CD4-positive, alpha-beta T cell treated with Interleukin-4 for 1 hour (primary cell): ENCODE results near the gene PXT1.

ENCODE experiments used
- DNase-seq, 2 donors: peaks; one replicate each; pipeline ENCODE4 v3.0.0-alpha.2; 2020 to 2022

The PXT1 gene

DNA sequence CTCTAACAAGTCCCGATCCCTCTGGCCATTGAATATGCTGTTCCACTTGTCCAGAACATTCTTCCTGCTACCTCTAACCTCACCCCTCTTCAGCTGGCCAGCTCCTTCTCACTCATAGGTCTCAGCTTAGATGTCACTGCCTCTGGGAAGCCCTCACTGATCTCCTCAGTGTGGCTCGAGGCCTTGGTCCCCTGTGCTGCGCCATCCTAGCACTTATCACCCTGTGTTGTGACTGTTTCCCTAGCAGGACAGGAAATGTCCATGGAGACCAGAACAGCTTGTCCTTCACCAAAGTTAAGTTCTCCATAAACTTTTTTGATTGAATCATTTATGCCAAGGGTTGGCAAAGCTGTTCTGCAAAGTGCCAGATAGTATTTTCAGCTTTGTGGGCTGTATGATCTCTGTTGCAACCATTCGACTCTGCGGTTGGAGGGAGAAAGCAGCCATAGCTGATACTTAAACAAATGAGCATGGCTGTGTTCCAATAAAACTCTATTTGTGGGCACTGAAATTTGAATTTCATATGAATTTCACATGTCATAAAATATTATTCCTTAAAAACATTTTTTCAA is 99.5 kb downstream of the PXT1 start:
- DNase-seq = no peak

GRCh38 chr6:36340618-36341454 is 101.8 kb downstream of the PXT1 start:
- peak; percentile 73 to 75 for DNase-seq
